GM12801 (cell line): Measurements from ENCODE around the gene PIEZO1.

ENCODE experiments used
- CTCF ChIP-seq: IDR thresholded peaks from one replicate; pipeline ENCODE4 v1.5.1; 2011; ENCODE audit warnings: control low read depth; ENCODE audit not compliant: insufficient read length; ENCODE audit errors: extremely low read depth

PIEZO1 gene

GRCh38 chr16:88690341-88691128, 94.5 kb downstream of the PIEZO1 start:
- no peak for TF ChIP-seq CTCF

DNA sequence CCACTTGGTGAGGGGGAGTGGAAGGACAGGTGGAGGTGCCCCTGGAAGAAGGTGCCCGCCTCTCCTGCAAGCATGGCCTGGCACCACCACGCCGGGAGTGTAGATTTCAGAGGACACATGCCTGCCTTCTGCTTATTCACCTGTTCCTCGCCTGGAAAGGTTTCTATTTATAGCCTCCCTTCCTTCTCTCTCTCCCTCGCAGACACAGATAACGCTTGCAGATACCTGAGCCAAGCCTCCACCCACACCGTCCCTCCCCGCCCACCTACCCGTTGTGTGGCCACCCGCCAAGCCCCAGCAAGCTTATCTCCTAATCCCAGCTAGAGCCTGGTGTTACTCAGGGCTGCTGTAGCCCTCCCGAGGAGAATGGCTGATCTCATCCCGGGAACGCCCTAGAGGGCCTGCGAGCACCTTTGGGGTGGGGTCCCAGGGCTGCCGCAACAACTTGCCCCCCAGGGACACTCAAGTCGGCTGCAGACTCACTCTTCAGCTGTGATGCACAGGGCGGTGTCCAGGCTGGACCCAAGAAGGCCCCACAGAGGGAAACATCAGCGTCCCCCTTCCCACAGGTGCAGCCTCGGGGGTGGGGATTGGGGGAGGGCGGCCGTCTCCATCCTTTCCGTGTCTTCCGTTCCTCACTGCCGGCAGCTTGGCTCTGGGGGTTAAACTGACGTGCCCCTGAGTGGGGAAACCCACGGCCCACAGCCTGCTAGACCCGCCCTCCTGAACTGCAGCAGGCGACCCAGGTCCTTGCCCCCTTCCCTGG, 96.8 kb downstream of the PIEZO1 start:
- TF ChIP-seq CTCF, result no peak

- TF ChIP-seq CTCF, result no peak
These were observed 97.4 kb downstream of the PIEZO1 start for GRCh38 chr16:88687676-88688012.

DNA sequence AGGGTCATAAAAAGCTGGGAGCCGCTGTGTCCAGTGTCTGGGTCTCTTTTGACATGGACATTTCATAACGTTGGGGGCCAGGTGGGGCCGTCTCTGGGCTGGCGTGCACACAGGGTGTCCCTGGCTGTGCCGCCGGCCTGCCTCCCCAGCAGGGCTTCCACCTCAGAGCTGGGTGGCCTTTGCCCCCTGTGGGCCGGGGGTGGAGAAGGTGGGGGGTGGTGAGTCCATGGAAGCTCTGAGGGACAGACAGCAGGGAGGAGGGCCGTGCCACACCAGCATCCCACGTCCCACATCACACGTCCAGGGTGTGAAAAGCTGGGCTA, 97.8 kb downstream of the PIEZO1 start:
- TF ChIP-seq CTCF, result no peak

- TF ChIP-seq CTCF, result no peak
These were observed 98.4 kb downstream of the PIEZO1 start, which contains the start of gene SNAI3 for GRCh38 chr16:88686439-88687253. SNAI3 (minus strand) TSS chr16:88686507; CDS start chr16:88686406, 101 bp downstream.

DNA sequence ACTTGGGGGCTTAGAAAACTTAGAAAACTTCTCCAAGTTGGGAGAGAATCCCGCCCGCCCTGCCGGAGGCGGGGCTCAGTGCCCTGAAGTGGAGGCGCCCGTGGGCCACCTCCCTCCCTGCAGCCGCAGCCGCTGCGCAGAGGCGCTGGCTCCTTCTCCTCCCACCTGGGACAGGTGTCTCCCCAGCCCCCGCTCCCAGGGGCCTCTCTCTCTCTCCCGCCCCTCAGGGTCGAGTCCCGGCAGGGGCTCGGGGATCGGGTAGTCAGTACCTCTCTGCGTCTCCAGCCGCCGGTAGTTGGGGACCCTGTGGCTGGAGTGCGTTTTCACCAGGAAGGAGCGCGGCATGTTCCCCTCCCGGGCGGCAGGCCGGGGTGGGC, 99.0 kb downstream of the PIEZO1 start:
- no peak for TF ChIP-seq CTCF
